HG02759 (cell line): ENCODE measurements around the gene RNF208.

Experiments
- ATAC-seq: cut with Tn5 transposase; IDR thresholded peaks from one replicate; pipeline ENCODE4 v1.9.1; 2021; ENCODE audit warnings: mild to moderate bottlenecking, moderate library complexity; ENCODE audit not compliant: unreplicated experiment

The RNF208 gene

DNA sequence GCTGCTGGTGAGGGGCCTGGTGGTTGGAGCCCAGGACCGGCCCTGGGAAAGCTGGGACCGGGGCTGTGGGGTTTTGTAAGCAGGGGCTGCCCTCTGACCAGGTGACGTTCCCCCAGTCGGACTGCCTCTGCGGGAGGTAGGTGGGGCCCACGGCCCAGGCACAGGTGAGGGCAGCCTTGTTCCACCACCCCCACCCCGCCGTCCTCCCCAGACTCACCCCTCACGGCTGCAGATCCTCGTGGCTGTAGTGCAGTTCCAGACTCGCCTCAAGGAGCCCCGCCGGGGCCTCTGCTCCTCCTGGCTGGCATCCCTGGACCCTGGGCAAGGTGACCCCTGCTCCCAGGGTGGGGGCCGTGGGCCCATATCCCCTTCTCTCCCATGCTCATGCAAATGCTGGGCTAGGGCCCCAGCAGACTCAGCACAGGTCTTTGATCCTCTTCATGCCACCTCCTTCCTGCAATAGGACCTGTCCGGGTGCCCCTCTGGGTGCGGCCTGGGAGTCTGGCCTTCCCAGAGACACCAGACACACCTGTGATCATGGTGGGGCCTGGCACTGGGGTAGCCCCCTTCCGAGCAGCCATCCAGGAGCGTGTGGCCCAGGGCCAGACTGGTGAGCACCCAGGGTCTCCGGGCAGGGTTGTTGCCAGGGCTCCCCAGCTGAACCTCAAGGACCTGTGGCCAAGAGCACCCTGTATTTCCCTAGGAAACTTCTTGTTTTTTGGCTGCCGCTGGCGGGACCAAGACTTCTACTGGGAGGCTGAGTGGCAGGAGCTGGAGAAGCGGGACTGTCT lies 6.6 kb downstream of the RNF208 start:
- no peak for ATAC-seq

GRCh38 chr9:137214620-137215019 lies 7.4 kb downstream of the RNF208 start:
- no peak for ATAC-seq

DNA sequence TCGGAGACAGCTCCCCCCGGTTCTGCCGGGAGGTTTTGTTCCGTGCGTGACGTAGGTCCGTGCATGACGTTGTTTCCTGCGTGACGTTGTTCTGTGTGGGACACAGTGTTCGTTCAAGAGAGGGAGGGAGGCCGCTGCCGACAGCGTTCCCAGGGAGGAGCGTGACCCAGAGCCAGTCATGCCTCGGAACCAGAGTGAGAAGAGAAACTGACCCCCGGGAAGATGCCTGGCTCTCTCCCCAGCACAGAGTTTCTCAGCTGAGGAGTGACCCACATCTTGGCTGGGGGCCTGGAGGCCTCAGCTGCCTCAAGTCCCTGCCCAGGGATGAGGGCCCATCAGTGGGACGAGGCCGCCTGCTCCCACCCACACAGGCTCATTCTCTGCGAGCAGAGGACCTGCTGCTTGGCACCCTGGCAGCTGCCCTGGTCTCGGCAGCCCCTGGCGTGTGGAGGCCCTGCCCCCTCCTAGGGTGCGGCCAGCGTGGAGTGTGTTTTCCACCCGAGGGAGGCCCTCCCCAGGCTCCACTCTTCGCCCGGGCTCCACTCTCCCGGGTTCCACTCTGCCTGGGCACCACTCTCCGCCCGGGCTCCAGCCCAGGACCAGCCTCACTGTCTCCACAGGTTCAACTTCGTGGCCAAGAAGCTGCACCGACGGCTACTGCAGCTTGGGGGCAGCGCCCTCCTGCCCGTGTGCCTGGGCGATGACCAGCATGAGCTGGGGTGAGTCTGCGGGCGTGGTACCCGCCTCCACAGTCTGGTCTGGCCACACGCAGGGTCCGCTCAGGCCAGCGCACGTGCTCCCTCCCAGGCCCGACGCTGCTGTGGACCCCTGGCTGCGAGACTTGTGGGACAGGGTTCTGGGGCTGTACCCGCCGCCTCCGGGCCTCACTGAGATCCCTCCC lies 8.6 kb downstream of the RNF208 start:
- no peak for ATAC-seq

DNA sequence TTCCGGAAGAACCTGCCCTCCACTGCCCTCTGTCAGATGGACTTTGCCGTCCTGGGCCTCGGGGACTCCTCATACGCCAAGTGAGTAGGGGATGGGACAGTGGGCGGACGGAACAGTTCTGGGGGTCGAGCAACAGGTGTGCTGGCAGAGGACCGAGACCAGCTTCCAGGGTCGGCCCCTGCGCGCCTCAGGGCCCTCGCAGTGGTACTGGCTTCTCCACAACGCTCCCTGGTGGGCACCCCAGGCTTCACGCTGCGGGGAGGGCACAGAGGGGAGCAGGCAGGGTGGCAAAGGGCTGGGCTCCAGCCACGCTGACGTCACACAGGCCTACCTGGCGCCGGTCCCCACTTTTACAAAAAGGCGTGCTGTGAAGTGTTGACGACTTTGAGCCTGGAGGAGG lies 9.5 kb downstream of the RNF208 start:
- no peak for ATAC-seq

DNA sequence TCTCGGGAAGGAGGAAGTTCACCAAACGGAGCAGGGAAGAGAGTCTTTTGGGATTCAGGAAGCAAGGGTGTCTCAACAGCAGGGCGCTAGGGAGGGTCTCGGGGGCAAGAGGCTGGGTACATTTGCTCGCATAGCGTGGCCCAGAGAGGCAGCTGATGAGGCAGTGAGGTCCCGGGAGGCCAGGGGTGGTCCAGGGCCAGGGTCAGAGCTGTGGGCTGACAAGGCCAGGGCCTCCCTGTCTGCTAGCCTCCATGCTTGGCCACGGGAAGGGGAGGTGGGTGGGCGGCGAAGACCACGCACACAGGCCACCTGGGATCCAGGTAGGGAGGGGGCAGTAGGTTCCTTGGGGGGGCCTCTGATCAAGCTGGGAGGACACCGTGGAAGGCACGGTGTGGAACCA lies 10.5 kb downstream of the RNF208 start:
- no peak for ATAC-seq

- no peak for ATAC-seq
Measured at GRCh38 chr9:137206602-137207001, 15.4 kb downstream of the RNF208 start.

DNA sequence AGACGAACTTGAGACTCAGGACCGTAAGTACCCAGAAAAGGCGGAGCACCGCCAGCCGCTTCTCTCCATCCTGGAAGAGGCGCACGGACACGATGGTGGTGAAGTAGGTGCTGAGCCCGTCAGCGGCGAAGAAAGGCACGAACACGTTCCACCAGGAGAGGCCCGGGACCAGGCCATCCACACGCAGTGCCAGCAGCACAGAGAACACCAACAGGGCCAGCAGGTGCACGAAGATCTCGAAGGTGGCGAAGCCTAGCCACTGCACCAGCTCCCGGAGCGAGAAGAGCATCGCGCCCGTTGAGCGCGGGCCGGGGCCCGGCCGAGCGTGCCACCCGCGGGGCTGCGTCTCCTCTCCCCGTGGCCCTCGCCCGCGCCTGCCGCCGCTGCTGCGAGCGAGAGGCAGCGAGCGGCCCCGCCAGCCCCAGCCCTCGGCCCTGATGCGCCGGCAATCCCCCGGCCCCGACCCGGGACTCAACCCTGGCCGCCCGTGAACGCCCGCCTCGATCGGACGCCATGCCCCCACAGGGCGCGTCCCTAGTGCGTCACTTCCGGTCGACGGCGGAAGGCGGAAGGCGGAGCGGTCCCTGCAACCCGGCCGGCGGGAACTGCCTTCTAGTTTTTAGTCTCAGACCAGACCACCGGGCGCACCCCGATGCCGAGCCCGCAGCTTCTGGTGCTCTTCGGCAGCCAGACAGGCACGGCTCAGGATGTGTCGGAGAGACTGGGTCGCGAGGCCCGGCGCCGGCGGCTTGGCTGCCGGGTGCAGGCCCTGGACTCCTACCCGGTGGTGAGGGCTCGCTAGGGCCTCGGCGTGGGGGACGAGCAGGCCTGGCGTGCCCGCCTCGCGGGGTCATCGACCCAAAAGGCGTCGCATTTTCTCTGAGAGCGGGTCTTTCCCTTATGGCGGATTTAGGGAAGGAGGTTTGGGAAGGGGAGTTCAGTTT lies 16.6 kb downstream of the RNF208 start, which contains the start of the genes NDOR1 and TMEM203:
Gene NDOR1 (plus strand): TSS at position 575 of the 944 bp plus-strand sequence. CDS start 78 bp downstream, at position 653.
Gene TMEM203 (minus strand): TSS at position 523 of the 944 bp plus-strand sequence. CDS start 234 bp downstream, at position 289.
- peak; percentile 50 for ATAC-seq

DNA sequence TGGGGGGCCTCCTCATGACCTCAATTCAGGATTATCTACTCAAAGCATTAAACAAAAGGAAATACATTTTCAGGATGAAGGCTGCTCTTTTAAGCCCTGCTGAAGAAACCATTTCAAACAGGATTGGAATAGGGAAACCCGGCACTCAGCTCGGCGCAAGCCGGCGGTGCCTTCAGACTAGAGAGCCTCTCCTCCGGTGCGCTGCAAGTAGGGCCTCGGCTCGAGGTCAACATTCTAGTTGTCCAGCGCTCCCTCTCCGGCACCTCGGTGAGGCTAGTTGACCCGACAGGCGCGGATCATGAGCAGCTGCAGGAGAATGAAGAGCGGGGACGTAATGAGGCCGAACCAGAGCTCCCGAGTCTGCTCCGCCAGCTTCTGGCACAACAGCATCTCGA lies 17.3 kb downstream of the RNF208 start:
- no peak for ATAC-seq

DNA sequence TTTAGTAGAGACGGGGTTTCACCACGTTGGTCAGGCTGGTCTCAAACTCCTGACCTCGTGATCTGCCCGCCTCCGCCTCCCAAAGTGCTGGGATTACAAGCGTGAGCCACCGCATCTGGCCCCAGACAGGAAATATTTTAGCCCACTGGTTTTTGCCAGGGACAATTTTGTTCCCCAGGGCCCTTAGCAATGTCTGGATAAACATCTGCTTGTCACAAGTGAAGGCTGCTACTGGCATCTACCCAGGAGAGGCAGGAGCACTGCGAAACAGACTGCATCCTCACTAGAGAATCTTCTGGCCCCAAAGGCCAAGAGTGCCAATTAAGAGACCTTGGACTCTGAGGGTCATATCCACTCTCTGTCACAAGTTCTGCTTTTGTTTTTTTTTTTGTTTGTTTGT lies 19.1 kb downstream of the RNF208 start:
- ATAC-seq, result no peak

GRCh38 chr9:137201205-137201868 lies 20.7 kb downstream of the RNF208 start:
- no peak for ATAC-seq

DNA sequence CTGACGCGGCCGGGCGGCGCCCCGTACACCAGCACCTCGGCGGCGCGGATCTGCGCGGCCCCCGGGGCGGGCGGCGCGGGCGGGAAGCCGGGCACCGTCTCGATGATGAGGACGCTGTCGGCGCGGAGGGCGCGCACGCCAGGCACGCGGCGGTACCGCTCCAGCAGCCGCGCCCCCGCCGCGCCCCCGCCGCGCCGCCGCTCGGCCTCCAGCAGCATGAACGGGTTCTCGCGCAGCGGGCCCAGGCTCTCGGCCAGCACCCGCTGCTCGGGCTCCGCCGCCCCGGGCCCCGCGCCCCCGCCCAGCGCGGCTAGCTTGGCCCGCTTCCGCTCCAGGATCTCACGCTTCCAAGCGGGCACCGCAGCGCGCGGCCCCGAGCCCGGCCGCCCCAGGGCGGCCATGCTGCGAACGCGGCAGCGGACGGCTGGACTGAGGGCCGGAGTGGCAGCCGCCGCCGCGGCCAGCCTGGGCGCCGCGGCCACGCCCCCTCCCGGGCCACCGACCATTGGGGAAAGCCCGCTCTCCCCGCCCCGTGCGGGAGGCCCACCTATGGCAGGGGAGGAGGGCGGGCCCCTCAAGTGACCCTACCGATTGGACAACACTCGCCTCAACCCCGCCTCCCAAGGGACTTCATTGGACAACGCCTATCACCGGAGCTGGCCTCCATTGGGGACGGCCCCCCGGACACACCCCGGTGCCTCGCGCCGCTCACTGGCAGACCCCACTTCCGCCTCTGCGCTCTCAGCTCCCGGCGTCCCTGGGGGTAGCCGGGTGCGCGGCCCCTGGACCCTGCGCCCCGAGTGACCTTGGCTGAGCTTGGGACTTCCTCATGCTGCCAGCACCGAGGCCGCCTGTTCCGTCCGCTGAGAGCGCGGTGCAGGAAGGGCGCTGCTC lies 21.5 kb downstream of the RNF208 start, which contains the start of gene TPRN:
Gene TPRN (minus strand): TSS at position 431 of the 894 bp plus-strand sequence. CDS start 30 bp downstream, at position 401.
- ATAC-seq, result peak; percentile 89

GRCh38 chr9:137199411-137200121 lies 22.5 kb downstream of the RNF208 start:
- ATAC-seq, result no peak

- no peak for ATAC-seq
Measured at GRCh38 chr9:137198902-137199283, 23.1 kb downstream of the RNF208 start.

- no peak for ATAC-seq
Measured at GRCh38 chr9:137198051-137198901, 23.8 kb downstream of the RNF208 start.

- no peak for ATAC-seq
Measured at GRCh38 chr9:137195525-137196220, 26.4 kb downstream of the RNF208 start.

DNA sequence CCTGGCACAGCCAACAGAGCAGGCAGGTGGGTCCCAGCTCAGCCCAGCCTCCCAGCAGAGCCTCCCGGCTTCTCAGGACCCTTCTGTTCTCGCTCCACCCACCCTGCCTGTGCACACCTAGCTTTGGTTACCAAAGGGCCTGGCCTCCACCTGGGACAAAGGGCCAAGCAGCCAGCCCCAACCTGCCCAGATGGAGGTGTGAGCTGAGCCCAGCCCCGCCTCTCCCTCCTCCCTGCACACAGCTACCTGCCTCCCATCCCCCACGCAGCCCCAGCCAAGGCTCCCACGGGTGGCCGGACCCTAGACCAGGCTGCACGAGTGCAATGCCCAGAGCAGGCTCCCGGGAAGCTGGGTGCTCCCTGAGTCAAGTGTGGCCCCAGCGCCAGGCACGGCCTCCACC lies 27.1 kb downstream of the RNF208 start:
- ATAC-seq, result no peak

GRCh38 chr9:137194388-137194787 lies 27.7 kb downstream of the RNF208 start:
- no peak for ATAC-seq
